ENCODE results near the gene ATOH8. TPM values are rescaled to one million over a fixed set of nuclear protein-coding genes. Genes with fewer than 3 reads are reported as not detected.

The ATOH8 gene
- total and polyA plus RNA-seq, 10 of the 15 experiments (the other 5 are each of a cell fraction or from before 2014, with no cell fraction given): 0.03 to 0.60 TPM; not detected in 8

- no peak for TF ChIP-seq ATF2 (IDR thresholded peaks at IDR 0.05; ENCODE audit: low read length)
Observed at GRCh38 chr2:85794491-85795121, 40.8 kb downstream of the ATOH8 start (continued).

GRCh38 chr2:85795331-85796045 lies 41.7 kb downstream of the ATOH8 start:
- ChIA-PET CTCF (interaction anchor here (1.4 kb wide), 2 partner anchors 18 to 67 kb away, joined by 3 read pairs; no protein-coding TSS in a partner anchor), POLR2A (no interaction called here), SMC1A (ENCODE audit: uncharacterized antibody, unreplicated experiment) (interaction anchor here (0.5 to 1.4 kb wide), 4 partner anchors 55 to 285 kb away, joined by 3 read pairs; no protein-coding TSS in a partner anchor), RAD21 (ENCODE audit: unreplicated experiment) (no interaction called here)
- ATAC-seq (no peak), FAIRE-seq (no peak), DNase-seq (ENCODE audit: low read depth, low spot score) (no peak)
- Histone ChIP-seq H3K79me2 (ENCODE audit: control insufficient read depth, insufficient read depth, low read length) (no peaks in the 10 kb centered on the region), H3K9me3 (replicated peaks; ENCODE audit: control insufficient read depth, insufficient read depth, low read length) (no peaks in the 10 kb centered on the region), H3K4me1 (ENCODE audit: control insufficient read depth, insufficient read depth, low read length) (no peaks in the 10 kb centered on the region), H3K36me3 (ENCODE audit: control insufficient read depth in 2 of 2, insufficient read depth in 2 of 2, low read length in 1 of 2) (no peaks in the 10 kb centered on the region), H4K20me1 (ENCODE audit: control insufficient read depth, insufficient read depth) (no peaks in the 10 kb centered on the region), H3K27ac (ENCODE audit: control insufficient read depth, insufficient read depth) (no peak overlapping the region), H3K27me3 (replicated peaks in 1 of 2; ENCODE audit: control insufficient read depth in 2 of 2, insufficient read depth in 2 of 2, low read length in 1 of 2) (peaks cover 4 to 8% of the 10 kb centered on the region in 2 experiments; a peak in 3 of 4 replicates), H3K9ac (ENCODE audit: control insufficient read depth, insufficient read depth, low read length) (no peak overlapping the region), H3K4me2 (ENCODE audit: control insufficient read depth, insufficient read depth) (no peak overlapping the region), H2AFZ (ENCODE audit: control insufficient read depth, low read depth, low read length) (no peak overlapping the region), H3K4me3 (no peak overlapping the region)
- WGBS (ENCODE audit: insufficient coverage, insufficient replicate concordance, low lambda C conversion rate, missing lambda C conversion rate): 49% methylated on average over 19 of the region's 20 CpGs
- intact Hi-C loops (cut with micrococcal nuclease; ENCODE audit: unreplicated experiment) (no loop called here), in situ Hi-C loops (cut with MboI) (no loop called here)
- no TSS peak for BruUV-seq (replicated peaks)
- no peak for TF ChIP-seq HSF1 (IDR thresholded peaks at IDR 0.05; ENCODE audit: low read depth, low read length)
- TF ChIP-seq FOXK2 (IDR thresholded peaks at IDR 0.05): no peak
- no peak for TF ChIP-seq EP300 (IDR thresholded peaks at IDR 0.05; ENCODE audit: borderline replicate concordance in 1 of 2, control insufficient read depth in 1 of 2, low read depth in 2 of 2, low read length in 2 of 2)
- TF ChIP-seq BCLAF1 (IDR thresholded peaks at IDR 0.05): no peak
- no peak for TF ChIP-seq E2F4 (IDR thresholded peaks at IDR 0.05; ENCODE audit: low read depth, low read length)
- no peak for TF ChIP-seq NR2C1 (IDR thresholded peaks at IDR 0.05)
- TF ChIP-seq CHD2 (IDR thresholded peaks at IDR 0.05; ENCODE audit: borderline replicate concordance, low read depth, low read length): no peak
- no peak for TF ChIP-seq BACH1 (IDR thresholded peaks at IDR 0.05; ENCODE audit: borderline replicate concordance)
- no peak for TF ChIP-seq KLF5 (IDR thresholded peaks at IDR 0.05; ENCODE audit: partially characterized antibody)
- TF ChIP-seq IRF5 (IDR thresholded peaks at IDR 0.05; ENCODE audit: borderline replicate concordance): no peak
- TF ChIP-seq RCOR1 (conservative IDR thresholded peaks at IDR 0.05; ENCODE audit: low read depth, low read length): no peak
